Endothelial cell (in vitro differentiated cells): Measurements from ENCODE around the gene ALDH3A2. TPM values are rescaled to one million over a fixed set of nuclear protein-coding genes. Genes with fewer than 3 reads are reported as not detected.

Source experiments
- DNase-seq: peaks from one replicate; pipeline ENCODE4 v3.0.0; 2021; ENCODE audit warnings: low spot score
- H3K27ac Mint-ChIP-seq: one replicate; pipeline ENCODE4 v1.8.0; 2021; ENCODE audit warnings: mixed read lengths, inconsistent platforms; ENCODE audit not compliant: unreplicated experiment
- H3K27me3 Mint-ChIP-seq: one replicate; pipeline ENCODE4 v1.8.0; 2021; ENCODE audit warnings: mild to moderate bottlenecking, moderate library complexity, mixed read lengths, inconsistent platforms; ENCODE audit not compliant: unreplicated experiment
- H3K36me3 Mint-ChIP-seq: one replicate; pipeline ENCODE4 v1.8.0; 2021; ENCODE audit warnings: mild to moderate bottlenecking, low read depth, mixed read lengths, inconsistent platforms; ENCODE audit not compliant: unreplicated experiment
- H3K4me1 Mint-ChIP-seq: one replicate; pipeline ENCODE4 v1.8.0; 2021; ENCODE audit warnings: mild to moderate bottlenecking, mixed read lengths, inconsistent platforms; ENCODE audit not compliant: unreplicated experiment
- H3K4me3 Mint-ChIP-seq: one replicate; pipeline ENCODE4 v1.8.0; 2021; ENCODE audit warnings: mild to moderate bottlenecking, mixed read lengths, inconsistent platforms; ENCODE audit not compliant: unreplicated experiment
- H3K9me3 Mint-ChIP-seq: one replicate; pipeline ENCODE4 v1.8.0; 2021; ENCODE audit warnings: mixed read lengths, inconsistent platforms; ENCODE audit not compliant: unreplicated experiment
- CTCF ChIP-seq: fragments of 200-600 bp; sonication (generic); IDR thresholded peaks from one replicate; pipeline ENCODE4 v1.5.0; 2021; ENCODE audit warnings: antibody characterized with exemption; ENCODE audit not compliant: unreplicated experiment
- total RNA-seq: library from RNA; stranded (reverse); fragmentation: NEBNext Ultra II Directional; extraction: Animal tissue kit (Norgen Biotek cat#: 25700); gene quantifications from one replicate; pipeline ENCODE4 v1.2.1, GENCODE V29; 2021; ENCODE audit not compliant: unreplicated experiment

ALDH3A2 gene
- total RNA-seq, 1 donor from 2014 or later: 21.0 TPM

GRCh38 chr17:19649274-19649541 lies 657 bp downstream of the ALDH3A2 start:
- Mint-ChIP-seq H3K9me3 (no peaks in the 10 kb centered on the region), H3K4me1 (peaks cover 16% of the 10 kb centered on the region), H3K36me3 (peaks cover 13% of the 10 kb centered on the region), H3K27ac (peak overlapping the region; percentile 76), H3K4me3 (peak overlapping the region; percentile 93), H3K27me3 (peaks cover 12% of the 10 kb centered on the region)
- DNase-seq: no peak
- no peak for TF ChIP-seq CTCF

GRCh38 chr17:19650826-19651225 lies 2.3 kb downstream of the ALDH3A2 start:
- no peak overlapping the region for H3K4me3 Mint-ChIP-seq
- H3K4me1 Mint-ChIP-seq: peaks cover 16% of the 10 kb centered on the region
- H3K27me3 Mint-ChIP-seq: peaks cover 12% of the 10 kb centered on the region
- no peaks in the 10 kb centered on the region for H3K9me3 Mint-ChIP-seq
- peaks cover 25% of the 10 kb centered on the region for H3K36me3 Mint-ChIP-seq
- TF ChIP-seq CTCF: no peak
- no peak overlapping the region for H3K27ac Mint-ChIP-seq
- no peak for DNase-seq

- TF ChIP-seq CTCF: no peak
- no peak overlapping the region for H3K4me3 Mint-ChIP-seq
- H3K4me1 Mint-ChIP-seq: peaks cover 16% of the 10 kb centered on the region
- H3K27ac Mint-ChIP-seq: no peak overlapping the region
- DNase-seq: no peak
- H3K27me3 Mint-ChIP-seq: peaks cover 13% of the 10 kb centered on the region
- H3K9me3 Mint-ChIP-seq: no peaks in the 10 kb centered on the region
- peaks cover 26% of the 10 kb centered on the region for H3K36me3 Mint-ChIP-seq
Observed at GRCh38 chr17:19651451-19652238, 3.1 kb downstream of the ALDH3A2 start.

GRCh38 chr17:19652595-19652994 lies 4.0 kb downstream of the ALDH3A2 start:
- H3K27ac Mint-ChIP-seq: no peak overlapping the region
- no peak for TF ChIP-seq CTCF
- no peak for DNase-seq
- H3K4me1 Mint-ChIP-seq: peaks cover 11% of the 10 kb centered on the region
- no peaks in the 10 kb centered on the region for H3K9me3 Mint-ChIP-seq
- H3K27me3 Mint-ChIP-seq: peaks cover 12% of the 10 kb centered on the region
- H3K4me3 Mint-ChIP-seq: no peak overlapping the region
- peaks cover 26% of the 10 kb centered on the region for H3K36me3 Mint-ChIP-seq

- peaks cover 5% of the 10 kb centered on the region for H3K27me3 Mint-ChIP-seq
- H3K36me3 Mint-ChIP-seq: peaks cover 27% of the 10 kb centered on the region
- no peak overlapping the region for H3K27ac Mint-ChIP-seq
- no peak for DNase-seq
- no peak for TF ChIP-seq CTCF
- peaks cover 2% of the 10 kb centered on the region for H3K4me1 Mint-ChIP-seq
- no peak overlapping the region for H3K4me3 Mint-ChIP-seq
- no peaks in the 10 kb centered on the region for H3K9me3 Mint-ChIP-seq
Observed at GRCh38 chr17:19654342-19654886, 5.9 kb downstream of the ALDH3A2 start.
